AG10803 (cell line): ENCODE measurements around the gene PLCL1.
"Not testable (repeated sequence)": the region's sequence is repeated elsewhere in the genome, so short reads cannot be mapped to it uniquely, and the experiment has no call there.

Experiments
- DNase-seq: peaks from one replicate; pipeline ENCODE4 v3.0.0; 2010; ENCODE audit warnings: low read depth
- H3K4me3 ChIP-seq: 2 replicates; pipeline ENCODE4 v1.5.1; 2011; ENCODE audit warnings: mild to moderate bottlenecking, low read length, control low read depth
- CTCF ChIP-seq: conservative IDR thresholded peaks from 2 replicates; pipeline ENCODE4 v1.5.1; 2011; ENCODE audit warnings: mild to moderate bottlenecking, low read length, control low read depth, inconsistent platforms

The PLCL1 gene

GRCh38 chr2:198178766-198179165 lies 374.4 kb downstream of the PLCL1 start:
- DNase-seq: no peak
- no peak for TF ChIP-seq CTCF
- H3K4me3 ChIP-seq: no peak overlapping the region

GRCh38 chr2:198186257-198186656 lies 381.9 kb downstream of the PLCL1 start:
- DNase-seq: no peak
- H3K4me3 ChIP-seq: no peak overlapping the region
- TF ChIP-seq CTCF: no peak

- H3K4me3 ChIP-seq: no peak overlapping the region
- no peak for DNase-seq
- TF ChIP-seq CTCF: no peak
Observed at GRCh38 chr2:198187841-198188240, 383.4 kb downstream of the PLCL1 start.

- no peak for DNase-seq
- no peak overlapping the region for H3K4me3 ChIP-seq
- no peak for TF ChIP-seq CTCF
Observed at GRCh38 chr2:198188982-198189381, 384.6 kb downstream of the PLCL1 start.

- no peak overlapping the region for H3K4me3 ChIP-seq
- no peak for DNase-seq
- TF ChIP-seq CTCF: no peak
Observed at GRCh38 chr2:198191651-198192050, 387.3 kb downstream of the PLCL1 start.

- not testable (repeated sequence) for DNase-seq, H3K4me3 ChIP-seq
Observed at GRCh38 chr2:198196556-198196955, 392.2 kb downstream of the PLCL1 start.
